HS-27A (cell line): Measurements from ENCODE around the gene FBLN7.
"Not testable (repeated sequence)": the region's sequence is repeated elsewhere in the genome, so short reads cannot be mapped to it uniquely, and the experiment has no call there.

Experiments
- DNase-seq: peaks from one replicate; pipeline ENCODE4 v3.0.0-alpha.2; 2012; ENCODE audit warnings: low read depth, missing footprints

The FBLN7 gene, protein sequence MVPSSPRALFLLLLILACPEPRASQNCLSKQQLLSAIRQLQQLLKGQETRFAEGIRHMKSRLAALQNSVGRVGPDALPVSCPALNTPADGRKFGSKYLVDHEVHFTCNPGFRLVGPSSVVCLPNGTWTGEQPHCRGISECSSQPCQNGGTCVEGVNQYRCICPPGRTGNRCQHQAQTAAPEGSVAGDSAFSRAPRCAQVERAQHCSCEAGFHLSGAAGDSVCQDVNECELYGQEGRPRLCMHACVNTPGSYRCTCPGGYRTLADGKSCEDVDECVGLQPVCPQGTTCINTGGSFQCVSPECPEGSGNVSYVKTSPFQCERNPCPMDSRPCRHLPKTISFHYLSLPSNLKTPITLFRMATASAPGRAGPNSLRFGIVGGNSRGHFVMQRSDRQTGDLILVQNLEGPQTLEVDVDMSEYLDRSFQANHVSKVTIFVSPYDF

DNA sequence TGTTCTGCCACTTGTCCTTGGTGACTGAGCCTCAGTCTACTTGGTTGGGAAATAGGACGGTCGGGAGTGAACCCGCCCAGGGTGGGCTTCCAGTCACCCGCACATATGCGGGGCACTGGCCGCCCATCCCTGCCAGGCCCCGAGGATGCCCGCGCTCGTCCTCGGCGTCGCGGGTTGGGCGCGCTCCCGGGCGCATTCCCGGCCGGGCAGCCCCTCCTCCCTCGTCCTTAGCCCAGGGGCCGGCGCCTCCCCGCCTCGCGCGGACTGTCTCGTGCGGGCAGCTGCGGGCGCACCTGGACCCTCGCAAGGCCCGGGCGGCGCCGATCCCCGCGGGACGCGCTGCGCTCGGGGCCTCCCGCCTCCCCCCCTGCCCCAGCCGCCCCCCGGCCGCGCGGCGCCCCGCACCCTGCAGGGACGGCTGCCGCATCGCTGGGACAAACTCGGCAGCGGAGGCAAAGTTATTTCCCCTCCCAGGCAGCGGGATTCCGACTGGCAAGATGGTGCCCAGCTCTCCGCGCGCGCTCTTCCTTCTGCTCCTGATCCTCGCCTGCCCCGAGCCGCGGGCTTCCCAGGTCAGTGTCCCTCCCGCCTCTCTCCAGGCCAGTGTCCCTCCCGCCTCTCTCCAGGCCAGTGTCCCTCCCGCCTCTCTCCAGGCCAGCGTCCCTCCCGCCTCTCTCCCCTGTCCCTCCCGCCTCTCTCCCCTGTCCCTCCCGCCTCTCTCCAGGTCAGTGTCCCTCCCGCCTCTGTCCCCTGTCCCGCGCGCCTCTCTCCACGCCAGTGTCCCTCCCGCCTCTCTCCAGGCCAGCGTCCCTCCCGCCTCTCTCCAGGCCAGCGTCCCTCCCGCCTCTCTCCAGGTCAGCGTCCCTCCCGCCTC lies at the start of gene FBLN7:
Gene FBLN7 (plus strand): TSS at position 227 of the 874 bp plus-strand sequence. CDS start 271 bp downstream, at position 498.
- DNase-seq = peak; percentile 29

- no peak for DNase-seq
Measured at GRCh38 chr2:112089375-112089774, 48.8 kb upstream of the FBLN7 start.

DNA sequence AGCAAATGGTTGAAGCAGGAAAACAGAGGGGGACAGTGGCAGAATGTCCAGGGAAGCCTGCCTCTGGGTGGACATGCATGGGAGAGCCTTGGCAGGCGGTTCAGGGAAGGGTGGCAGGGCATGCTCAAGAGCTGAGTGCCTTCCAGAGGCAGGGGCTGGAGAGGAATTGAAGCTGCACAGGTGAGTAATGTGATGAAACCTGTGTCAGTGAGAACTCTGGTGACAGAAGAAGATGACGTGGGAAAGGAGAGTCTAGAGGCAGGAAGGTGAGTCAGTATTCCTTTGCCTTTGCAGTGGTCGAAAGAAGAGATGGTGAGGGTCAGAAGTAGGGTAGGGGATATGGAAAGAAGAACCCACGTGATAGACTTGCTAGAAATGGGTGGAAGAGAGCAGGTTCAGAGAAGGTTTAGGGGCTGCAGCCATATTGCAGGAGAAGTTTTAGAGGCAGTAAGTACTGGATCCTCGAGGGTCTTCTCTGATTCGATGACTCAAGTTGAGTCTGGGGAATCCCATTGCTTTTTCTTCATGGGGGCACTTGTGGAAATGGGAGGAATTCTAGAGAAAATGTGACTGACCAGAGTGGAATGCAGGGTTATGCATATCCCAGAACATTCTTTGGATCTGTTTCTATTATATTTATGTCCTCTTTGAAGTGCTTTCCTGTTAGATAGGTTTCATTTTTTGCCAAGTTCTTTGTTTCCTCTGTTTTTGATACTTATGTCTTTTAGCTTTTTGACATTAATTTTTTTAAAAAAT lies 45.7 kb upstream of the FBLN7 start:
- peak; percentile 84 for DNase-seq

DNA sequence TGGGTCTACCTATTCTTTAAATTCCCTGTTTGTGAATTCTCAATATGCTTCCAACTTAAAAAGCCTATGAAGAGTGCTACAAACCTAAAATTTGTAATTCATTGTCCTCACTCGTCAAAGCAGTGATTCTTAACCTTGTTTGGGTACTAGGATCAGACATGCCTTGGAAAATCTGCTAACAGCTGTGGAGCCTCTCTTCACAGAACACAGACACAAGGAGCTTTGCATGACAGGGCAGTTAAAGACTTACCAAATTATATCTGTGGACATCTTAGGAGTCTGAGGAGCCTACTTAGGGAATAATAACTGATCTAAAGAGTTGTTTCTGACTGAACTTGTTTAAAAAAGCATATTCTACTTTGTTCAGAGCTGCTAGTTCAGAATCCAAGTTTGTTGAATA lies 45.0 kb upstream of the FBLN7 start:
- DNase-seq = no peak

GRCh38 chr2:112095681-112096080 lies 42.5 kb upstream of the FBLN7 start:
- DNase-seq = no peak

GRCh38 chr2:112096098-112096497 lies 42.1 kb upstream of the FBLN7 start:
- DNase-seq = no peak

DNA sequence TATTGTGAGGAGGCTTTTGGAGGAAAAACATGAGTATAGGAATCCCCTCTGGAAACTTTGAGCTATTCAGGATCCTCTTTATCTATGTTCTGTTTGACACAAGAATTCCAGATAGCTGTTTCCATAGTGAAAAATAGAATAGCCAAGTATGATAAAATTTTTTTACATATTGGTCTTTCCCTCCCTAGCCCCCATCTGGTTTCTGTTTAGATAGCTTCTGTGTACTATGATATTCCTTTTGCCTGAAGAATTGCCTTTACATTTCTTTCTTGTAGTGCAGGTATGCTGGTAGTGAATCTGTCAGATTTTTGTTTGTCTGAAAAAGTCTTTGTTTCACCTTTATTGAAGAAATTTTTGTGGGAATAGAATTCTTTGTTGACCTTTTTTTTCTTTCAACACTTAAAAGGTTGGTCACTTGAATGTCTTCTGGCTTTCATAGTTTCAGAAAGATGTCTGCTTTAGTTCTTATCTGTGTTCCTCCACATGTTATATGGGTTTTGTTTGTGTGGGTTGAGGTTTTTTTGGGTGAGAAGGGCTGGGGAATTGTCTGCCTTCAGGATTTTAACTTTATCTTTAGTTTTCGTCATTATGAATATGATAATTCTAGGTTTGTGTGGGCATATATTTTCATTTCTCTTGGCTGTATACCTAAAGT lies 29.9 kb upstream of the FBLN7 start:
- DNase-seq = no peak

GRCh38 chr2:112109278-112109677 lies 28.9 kb upstream of the FBLN7 start:
- no peak for DNase-seq

DNA sequence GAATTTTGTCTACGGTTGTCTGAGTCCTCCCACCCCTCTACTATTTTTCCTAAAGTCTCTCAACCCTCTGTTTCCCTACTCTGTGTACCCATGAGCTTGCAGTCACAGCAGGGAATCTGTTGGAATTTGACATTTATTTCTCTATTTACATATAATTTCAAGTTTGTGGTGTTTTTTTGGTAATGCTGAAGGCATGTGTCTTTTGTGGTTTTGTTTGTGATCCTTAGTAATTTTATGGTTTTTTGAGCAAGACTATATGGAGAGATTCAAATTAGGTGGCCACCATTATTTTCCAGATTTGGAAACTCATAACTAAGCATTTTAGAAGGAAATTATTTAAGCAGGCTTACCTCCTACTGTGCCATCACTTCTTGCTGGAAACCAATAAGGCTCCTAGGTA lies 27.2 kb upstream of the FBLN7 start:
- no peak for DNase-seq

GRCh38 chr2:112113354-112113753 lies 24.8 kb upstream of the FBLN7 start:
- DNase-seq = not testable (repeated sequence)

DNA sequence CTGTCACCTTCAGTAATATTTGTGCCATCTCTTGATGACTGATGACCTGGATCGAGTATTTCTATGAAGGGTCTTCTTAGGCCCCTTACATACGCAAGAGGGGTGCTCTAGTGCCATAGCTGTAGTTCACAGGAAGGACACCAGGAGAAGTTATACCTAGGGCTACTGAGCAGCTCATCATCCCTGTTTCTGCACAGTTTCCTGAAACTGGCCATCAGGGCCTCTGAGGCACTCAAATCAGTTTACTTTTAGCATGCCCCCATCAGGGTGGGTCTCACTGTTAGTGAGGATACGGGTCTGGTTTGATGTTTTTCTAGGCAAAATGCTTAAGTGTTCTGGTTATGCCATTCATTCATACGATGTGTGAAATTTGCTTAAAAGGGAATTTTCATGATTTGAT lies 20.0 kb upstream of the FBLN7 start:
- no peak for DNase-seq

- peak; percentile 58 for DNase-seq
Measured at GRCh38 chr2:112121682-112122254, 16.4 kb upstream of the FBLN7 start.

GRCh38 chr2:112129060-112129459 lies 9.1 kb upstream of the FBLN7 start:
- DNase-seq = no peak

- DNase-seq = no peak
Measured at GRCh38 chr2:112133344-112133743, 4.8 kb upstream of the FBLN7 start.

DNA sequence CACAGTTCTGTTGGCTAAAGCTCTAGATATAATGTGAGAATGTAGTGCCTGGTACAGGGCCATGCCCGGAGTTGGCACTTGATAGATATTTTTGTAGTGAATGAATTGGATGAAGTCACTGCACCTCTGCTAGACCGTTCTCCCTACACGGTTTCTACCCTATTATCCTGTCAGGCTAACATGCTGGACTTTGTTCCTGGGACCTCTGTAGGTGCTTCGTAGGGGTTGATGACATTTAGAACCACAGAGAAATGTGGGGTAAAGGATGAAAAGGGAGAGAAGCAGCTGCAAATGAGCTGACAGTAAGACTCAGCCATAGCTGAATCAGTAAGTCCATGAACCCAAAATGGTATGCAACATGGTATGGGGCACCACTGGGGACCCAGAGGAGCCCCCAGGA lies 4.1 kb upstream of the FBLN7 start:
- DNase-seq = no peak

GRCh38 chr2:112136096-112136495 lies 2.1 kb upstream of the FBLN7 start:
- no peak for DNase-seq

- DNase-seq = peak; percentile 39
Measured at GRCh38 chr2:112137516-112138158, 548 bp upstream of the FBLN7 start.

- not testable (repeated sequence) for DNase-seq
Measured at GRCh38 chr2:112139033-112139614, 939 bp downstream of the FBLN7 start.

GRCh38 chr2:112139661-112140204 lies 1.5 kb downstream of the FBLN7 start:
- DNase-seq = not testable (repeated sequence)

DNA sequence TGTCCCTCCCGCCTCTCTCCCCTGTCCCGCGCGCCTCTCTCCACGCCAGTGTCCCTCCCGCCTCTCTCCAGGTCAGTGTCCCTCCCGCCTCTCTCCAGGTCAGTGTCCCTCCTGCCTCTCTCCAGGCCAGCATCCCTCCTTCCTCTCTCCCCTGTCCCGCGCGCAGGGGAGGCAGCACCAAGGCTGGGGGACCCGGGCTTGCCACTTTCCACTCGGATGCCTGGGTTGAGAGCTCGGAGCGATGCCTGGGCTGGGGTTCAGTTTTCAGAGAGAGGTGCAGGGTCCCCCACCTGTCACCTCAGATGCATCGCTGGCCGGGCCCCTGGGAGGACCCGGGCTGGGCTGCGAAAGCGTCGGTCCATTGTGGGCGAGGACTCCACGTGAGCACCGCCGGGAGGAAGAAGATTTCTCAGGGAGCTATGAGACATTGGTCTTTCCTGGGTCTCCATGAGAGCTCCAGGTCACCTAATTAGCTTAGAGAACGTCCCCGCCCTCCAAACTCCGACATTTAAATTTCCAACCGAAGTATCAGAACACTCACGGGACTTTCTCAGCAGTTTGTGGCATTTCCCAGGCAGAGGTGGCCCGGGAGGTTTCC lies 2.1 kb downstream of the FBLN7 start:
- no peak for DNase-seq
